CD14-positive monocyte (primary cell): ENCODE data around the gene COL4A2. TPM values are rescaled to one million over a fixed set of nuclear protein-coding genes. Genes with fewer than 3 reads are reported as not detected.

ENCODE experiments used
- DNase-seq, 3 donors: peaks; one replicate each; pipeline ENCODE4 v3.0.0-alpha.2; 2011 to 2022
- H2AFZ ChIP-seq: 2 replicates; pipeline ENCODE4 v1.6.0; 2012; ENCODE audit warnings: mild to moderate bottlenecking, low read depth, low read length, inconsistent platforms; ENCODE audit not compliant: insufficient read depth, poor library complexity, severe bottlenecking
- H3K27ac ChIP-seq, 2 donors: 1 replicate in 1 of 2; 2 replicates in 1 of 2; pipeline ENCODE4 v1.5.1; 2012 to 2013; ENCODE audit warnings: low read length in 2 of 2, control low read depth in 1 of 2, inconsistent platforms in 1 of 2, low read depth in 1 of 2, mild to moderate bottlenecking in 1 of 2
- H3K27me3 ChIP-seq, 2 donors: one replicate each; pipeline versions ENCODE4 v1.6.0 to v1.6.1; 2011 to 2013; ENCODE audit warnings: low read length in 2 of 2; ENCODE audit not compliant: control insufficient read depth in 2 of 2, insufficient read depth in 2 of 2
- H3K36me3 ChIP-seq, 2 donors: replicated peaks in 1 of 2; 1 replicate in 1 of 2; 2 replicates in 1 of 2; pipeline versions ENCODE4 v1.5.1 to v1.6.1; 2012 to 2013; ENCODE audit warnings: low read length in 2 of 2, control low read depth in 1 of 2, inconsistent platforms in 1 of 2, mild to moderate bottlenecking in 1 of 2; ENCODE audit not compliant: insufficient read depth in 2 of 2, control insufficient read depth in 1 of 2
- H3K4me1 ChIP-seq, 2 donors: 1 replicate in 1 of 2; 2 replicates in 1 of 2; pipeline versions ENCODE4 v1.5.1 to v1.6.1; 2012 to 2013; ENCODE audit warnings: low read length in 2 of 2, control low read depth in 1 of 2, inconsistent platforms in 1 of 2, mild to moderate bottlenecking in 1 of 2, moderate library complexity in 1 of 2; ENCODE audit not compliant: insufficient read depth in 2 of 2, control insufficient read depth in 1 of 2
- H3K4me2 ChIP-seq: replicated peaks from 2 replicates; pipeline ENCODE3; 2012; ENCODE audit warnings: low read length, moderate library complexity, mild to moderate bottlenecking; ENCODE audit not compliant: poor library complexity, severe bottlenecking; ENCODE audit errors: extremely low read depth
- H3K4me3 ChIP-seq, 3 experiments: fragments of 200-600 bp in 1 of 3; sonication (generic) in 1 of 3; replicated peaks in 1 of 3; 1 replicate in 2 of 3; 2 replicates in 1 of 3; pipeline ENCODE4 v1.5.1; 2011 to 2013; ENCODE audit warnings: low read length in 3 of 3, mild to moderate bottlenecking in 3 of 3, control low read depth in 2 of 3, low read depth in 2 of 3, inconsistent platforms in 1 of 3, moderate library complexity in 1 of 3
- H3K79me2 ChIP-seq: 2 replicates; pipeline ENCODE4 v1.6.0; 2012; ENCODE audit warnings: mild to moderate bottlenecking, control low read depth, inconsistent platforms, low read length, moderate library complexity; ENCODE audit not compliant: insufficient read depth
- H3K9ac ChIP-seq: 2 replicates; pipeline ENCODE4 v1.6.0; 2017; ENCODE audit warnings: low read length, mild to moderate bottlenecking; ENCODE audit not compliant: insufficient read depth, poor library complexity, severe bottlenecking
- H3K9me3 ChIP-seq, 2 donors: replicated peaks in 1 of 2; 1 replicate in 1 of 2; 2 replicates in 1 of 2; pipeline versions ENCODE4 v1.5.1 to v1.6.1; 2012 to 2013; ENCODE audit warnings: low read length in 2 of 2, control low read depth in 1 of 2; ENCODE audit not compliant: control insufficient read depth in 1 of 2, insufficient read depth in 1 of 2
- H4K20me1 ChIP-seq: 2 replicates; pipeline ENCODE4 v1.6.0; 2012; ENCODE audit warnings: mild to moderate bottlenecking, low read length, control low read depth, moderate library complexity; ENCODE audit not compliant: insufficient read depth
- H3K27ac Mint-ChIP-seq, 7 donors: one replicate each; pipeline ENCODE4 v1.8.0; 2020; ENCODE audit warnings: mild to moderate bottlenecking in 7 of 7, mixed read lengths in 7 of 7, moderate library complexity in 6 of 7, inconsistent platforms in 2 of 7
- H3K27me3 Mint-ChIP-seq, 3 donors: one replicate each; pipeline ENCODE4 v1.8.0; 2021 to 2022; ENCODE audit warnings: low read depth in 3 of 3, mild to moderate bottlenecking in 3 of 3, mixed read lengths in 3 of 3, moderate library complexity in 3 of 3, inconsistent platforms in 1 of 3
- H3K36me3 Mint-ChIP-seq, 2 donors: one replicate each; pipeline ENCODE4 v1.8.0; 2020; ENCODE audit warnings: mixed read lengths in 2 of 2, inconsistent platforms in 1 of 2, mild to moderate bottlenecking in 1 of 2
- H3K4me1 Mint-ChIP-seq: one replicate; pipeline ENCODE4 v1.8.0; 2020; ENCODE audit warnings: mild to moderate bottlenecking, mixed read lengths
- H3K4me3 Mint-ChIP-seq, 2 donors: one replicate each; pipeline ENCODE4 v1.8.0; 2020; ENCODE audit warnings: mild to moderate bottlenecking in 2 of 2, mixed read lengths in 2 of 2, moderate library complexity in 1 of 2
- H3K9me3 Mint-ChIP-seq, 7 donors: one replicate each; pipeline ENCODE4 v1.8.0; 2020 to 2022; ENCODE audit warnings: mixed read lengths in 7 of 7, mild to moderate bottlenecking in 6 of 7, moderate library complexity in 6 of 7, inconsistent platforms in 2 of 7
- WGBS: methylation state at CpG from one replicate; pipeline ENCODE4 v1.1.5; 2013; ENCODE audit warnings: missing lambda C conversion rate; ENCODE audit not compliant: insufficient coverage; 5-methylcytosine and 5-hydroxymethylcytosine counted together
- intact Hi-C, 2 donors: fragments of 100-400 bp; cut with micrococcal nuclease; formaldehyde crosslinking; loops; one replicate each; pipeline versions ENCODE4 v1.15.0 to v1.15.1; 2023
- polyA plus RNA-seq, 3 donors: library from polyadenylated mRNA; depleted of rRNA in 1 of 3; unstranded in 2 of 3; stranded (reverse) in 1 of 3; fragments of 300-500 nt in 2 of 3; fragments of >200 nt in 1 of 3; fragmentation: Illumina TruSeq in 2 of 3; gene quantifications; 1 replicate in 2 of 3; 2 replicates in 1 of 3; pipeline ENCODE4 v1.2.3, GENCODE V29; 2012 to 2021
- TF ChIP-seq, protein P1 (sequence below): fragments of 200-600 bp; IDR thresholded peaks from one replicate; pipeline ENCODE4 v1.8.0; 2022; ENCODE audit warnings: antibody characterized with exemption, mild to moderate bottlenecking

Gene COL4A2
- polyA plus RNA-seq, 3 donors: not detected

DNA sequence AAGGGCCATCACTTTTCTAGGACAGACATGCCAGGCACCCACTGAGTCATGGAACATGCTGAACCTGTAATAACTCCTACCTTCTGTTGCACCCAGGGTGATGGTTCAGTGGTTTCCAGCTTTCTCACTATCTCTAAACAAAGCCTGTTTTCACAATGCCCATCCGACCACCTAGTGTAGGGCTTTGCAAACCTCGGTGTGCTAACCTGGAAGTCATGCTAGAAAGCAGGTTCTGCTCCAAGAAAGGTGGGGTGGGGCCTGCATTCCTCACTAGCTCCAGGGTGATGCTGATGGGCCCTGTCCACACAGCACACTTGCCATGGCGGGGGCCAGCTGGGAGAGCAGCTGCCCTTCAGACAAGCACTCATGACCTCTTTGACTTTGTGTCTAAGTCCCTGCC is 43.4 kb downstream of the COL4A2 start:
- Mint-ChIP-seq H3K27ac (no peak overlapping the region), H3K36me3 (no peaks in the 10 kb centered on the region), H3K9me3 (peaks cover 0 to 7% (median 0%) of the 10 kb centered on the region in 7 donors), H3K27me3 (peaks cover 8 to 21% (median 11%) of the 10 kb centered on the region in 3 donors), H3K4me3 (no peak overlapping the region), H3K4me1 (no peaks in the 10 kb centered on the region)
- no peaks in the 10 kb centered on the region for H3K79me2 ChIP-seq
- H2AFZ ChIP-seq: no peak overlapping the region
- H3K4me2 ChIP-seq: no peak overlapping the region
- H3K27me3 ChIP-seq: no peaks in the 10 kb centered on the region
- no CpG with 5 or more reads among the region's 3 CpGs for WGBS
- no peak for DNase-seq
- no peaks in the 10 kb centered on the region for H3K9me3 ChIP-seq
- no peaks in the 10 kb centered on the region for H3K36me3 ChIP-seq
- H3K27ac ChIP-seq: no peak overlapping the region
- H3K4me1 ChIP-seq: no peaks in the 10 kb centered on the region
- TF ChIP-seq, protein P1, sequence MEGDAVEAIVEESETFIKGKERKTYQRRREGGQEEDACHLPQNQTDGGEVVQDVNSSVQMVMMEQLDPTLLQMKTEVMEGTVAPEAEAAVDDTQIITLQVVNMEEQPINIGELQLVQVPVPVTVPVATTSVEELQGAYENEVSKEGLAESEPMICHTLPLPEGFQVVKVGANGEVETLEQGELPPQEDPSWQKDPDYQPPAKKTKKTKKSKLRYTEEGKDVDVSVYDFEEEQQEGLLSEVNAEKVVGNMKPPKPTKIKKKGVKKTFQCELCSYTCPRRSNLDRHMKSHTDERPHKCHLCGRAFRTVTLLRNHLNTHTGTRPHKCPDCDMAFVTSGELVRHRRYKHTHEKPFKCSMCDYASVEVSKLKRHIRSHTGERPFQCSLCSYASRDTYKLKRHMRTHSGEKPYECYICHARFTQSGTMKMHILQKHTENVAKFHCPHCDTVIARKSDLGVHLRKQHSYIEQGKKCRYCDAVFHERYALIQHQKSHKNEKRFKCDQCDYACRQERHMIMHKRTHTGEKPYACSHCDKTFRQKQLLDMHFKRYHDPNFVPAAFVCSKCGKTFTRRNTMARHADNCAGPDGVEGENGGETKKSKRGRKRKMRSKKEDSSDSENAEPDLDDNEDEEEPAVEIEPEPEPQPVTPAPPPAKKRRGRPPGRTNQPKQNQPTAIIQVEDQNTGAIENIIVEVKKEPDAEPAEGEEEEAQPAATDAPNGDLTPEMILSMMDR: no peak
- no peak overlapping the region for H3K4me3 ChIP-seq
- no peaks in the 10 kb centered on the region for H4K20me1 ChIP-seq
- no peak overlapping the region for H3K9ac ChIP-seq
- intact Hi-C loops: no loop called here

DNA sequence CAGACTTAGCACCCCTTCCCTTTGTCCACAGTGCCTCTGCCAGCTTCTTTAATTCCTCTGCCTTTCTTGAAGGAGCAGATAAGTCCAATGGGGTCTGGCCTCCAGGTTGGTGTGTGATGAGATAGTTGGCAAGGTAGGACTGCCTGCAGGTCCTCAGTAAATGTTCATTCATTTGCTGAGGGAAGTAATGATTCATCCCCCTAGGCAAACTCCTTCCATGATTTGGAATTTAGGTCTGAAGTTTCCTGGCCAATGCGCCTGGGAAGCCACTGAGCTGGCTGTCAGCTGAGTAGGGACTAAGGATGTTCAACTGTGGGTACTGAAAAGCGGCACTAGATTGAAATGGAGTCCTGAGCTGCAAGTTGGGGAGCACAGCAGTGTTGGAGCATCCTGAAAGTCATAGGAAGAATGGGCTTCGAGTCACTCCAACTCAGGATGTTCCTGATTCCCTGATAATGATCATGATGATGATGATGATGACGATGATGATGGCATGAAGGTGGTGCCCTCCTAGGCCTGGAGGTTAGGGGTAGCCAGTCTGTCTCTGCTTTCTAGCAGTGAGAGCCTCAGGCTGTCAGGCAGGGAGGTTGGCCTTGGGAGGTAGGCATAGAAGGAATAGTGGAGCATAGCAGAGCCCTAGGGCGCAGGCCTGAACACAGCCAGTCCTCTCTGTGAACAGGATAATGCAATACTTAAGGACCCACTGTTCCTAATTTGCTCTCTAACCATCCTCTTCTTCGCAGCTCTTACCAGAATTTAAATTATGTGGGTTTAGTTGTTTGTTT is 44.7 kb downstream of the COL4A2 start:
- TF ChIP-seq, protein P1: no peak

More for the DNA sequence above, 44.7 kb downstream of the COL4A2 start:
- no peaks in the 10 kb centered on the region for H3K27me3 ChIP-seq
- H3K9me3 ChIP-seq: no peaks in the 10 kb centered on the region
- H3K9me3 Mint-ChIP-seq: peaks cover 0 to 7% (median 0%) of the 10 kb centered on the region in 7 donors
- intact Hi-C loops: no loop called here
- no peak overlapping the region for H3K4me3 Mint-ChIP-seq
- no peaks in the 10 kb centered on the region for H3K4me1 Mint-ChIP-seq
- no peak overlapping the region for H3K4me3 ChIP-seq
- WGBS: 98% methylated on average over 4 of the region's 6 CpGs
- no peak overlapping the region for H3K27ac Mint-ChIP-seq
- no peak overlapping the region for H3K27ac ChIP-seq
- no peak overlapping the region for H2AFZ ChIP-seq
- no peaks in the 10 kb centered on the region for H3K36me3 Mint-ChIP-seq
- H3K36me3 ChIP-seq: no peaks in the 10 kb centered on the region
- peaks cover 8 to 21% (median 11%) of the 10 kb centered on the region in 3 donors for H3K27me3 Mint-ChIP-seq
- no peaks in the 10 kb centered on the region for H3K79me2 ChIP-seq
- no peaks in the 10 kb centered on the region for H3K4me1 ChIP-seq
- no peak for DNase-seq
- H3K4me2 ChIP-seq: no peak overlapping the region
- no peaks in the 10 kb centered on the region for H4K20me1 ChIP-seq
- H3K9ac ChIP-seq: no peak overlapping the region
